K562 (cell line): ENCODE measurements around the gene TMCO1. TPM values are rescaled to one million over a fixed set of nuclear protein-coding genes. Genes with fewer than 3 reads are reported as not detected.

Experiments
- ARID2 ChIP-seq: fragments of 450-650 bp; IDR thresholded peaks from 2 replicates; pipeline ENCODE4 v1.6.1; 2017; ENCODE audit warnings: antibody characterized with exemption, mild to moderate bottlenecking
- CBX3 ChIP-seq, 2 experiments: IDR thresholded peaks; 1 replicate in 1 of 2; 2 replicates in 1 of 2; pipeline ENCODE4 v1.6.1; 2012; ENCODE audit warnings: inconsistent platforms in 2 of 2, low read length in 2 of 2, borderline replicate concordance in 1 of 2, control low read depth in 1 of 2
- CHAMP1 ChIP-seq: fragments of 450-650 bp; IDR thresholded peaks from 2 replicates; pipeline ENCODE4 v1.6.1; 2016; ENCODE audit warnings: mild to moderate bottlenecking
- FOXO4 ChIP-seq: fragments of 450-650 bp; formaldehyde crosslinking; IDR thresholded peaks from 2 replicates; pipeline ENCODE4 v1.4.0; 2020; ENCODE audit warnings: mild to moderate bottlenecking, moderate library complexity
- HDAC8 ChIP-seq: fragments of 450-650 bp; IDR thresholded peaks from 2 replicates; pipeline ENCODE4 v1.6.1; 2016; ENCODE audit warnings: mild to moderate bottlenecking, missing genetic modification characterization, moderate library complexity, missing compliant biosample characterization
- HDGF ChIP-seq: fragments of 450-650 bp; IDR thresholded peaks from 2 replicates; pipeline ENCODE4 v1.6.1; 2016
- PCBP1 ChIP-seq: fragments of 200-400 bp; formaldehyde crosslinking; IDR thresholded peaks from 2 replicates; pipeline ENCODE4 v1.6.1; 2018; ENCODE audit warnings: mild to moderate bottlenecking, low read depth, low read length; ENCODE audit not compliant: poor library complexity, severe bottlenecking
- STAG1 ChIP-seq: sonication (generic); formaldehyde crosslinking; IDR thresholded peaks from 2 replicates; pipeline ENCODE4 v1.5.0; 2020; ENCODE audit warnings: missing genetic modification reagents, borderline replicate concordance
- TAF15 ChIP-seq: fragments of 200-400 bp; formaldehyde crosslinking; IDR thresholded peaks from 2 replicates; pipeline ENCODE4 v1.6.1; 2017; ENCODE audit warnings: mild to moderate bottlenecking, low read depth, low read length, moderate library complexity
- polyA plus RNA-seq, 8 experiments: library from polyadenylated mRNA; depleted of rRNA in 4 of 8; stranded (reverse) in 5 of 8; unstranded in 3 of 8; fragments of >200 nt; fragmentation: Nextera tagmentation in 2 of 8; fragmentation: Illumina TruSeq in 1 of 8; extraction: Ambion mirVana in 2 of 8; extraction: Trizol in 1 of 8; gene quantifications; 2 replicates each; pipeline versions ENCODE4 v1.2.1 to v1.2.3, GENCODE V29; 2011 to 2014; ENCODE audit warnings: inconsistent platforms in 1 of 8, missing spikeins in 1 of 8
- total RNA-seq, 7 experiments: library from RNA; depleted of rRNA in 6 of 7; stranded (reverse); fragments of >200 nt in 6 of 7; fragmentation: Illumina TruSeq in 2 of 7; extraction: Trizol in 2 of 7; gene quantifications; 2 replicates each; pipeline versions ENCODE4 v1.2.1 to v1.2.3, GENCODE V29; 2011 to 2021; ENCODE audit warnings: low replicate concordance in 1 of 7

Gene TMCO1
- total and polyA plus RNA-seq, 9 of the 15 experiments (the other 6 are each of a cell fraction or from before 2014, with no cell fraction given) = 69.3 to 561 (median 175) TPM

GRCh38 chr1:165799387-165799786, 30.7 kb upstream of the TMCO1 start (continued):
- TF ChIP-seq CHAMP1 = no peak
- TF ChIP-seq HDGF = no peak
- no peak for TF ChIP-seq ARID2
- TF ChIP-seq PCBP1 = no peak
- no peak for TF ChIP-seq HDAC8 (tag)
- peak in 1 of 2 experiments; percentile 47; a peak in 1 of 3 replicates for TF ChIP-seq CBX3 (IDR thresholded peaks at IDR 0.05; ENCODE audit: borderline replicate concordance in 1 of 2, low read length in 2 of 2)
- no peak for TF ChIP-seq STAG1
- no peak for TF ChIP-seq FOXO4 (CRISPR knock-in tag)
- TF ChIP-seq TAF15 = no peak
